T47D (cell line): ENCODE measurements around the gene PHLDB3.
"Not testable (repeated sequence)": the region's sequence is repeated elsewhere in the genome, so short reads cannot be mapped to it uniquely, and the experiment has no call there.

Experiments used
- DNase-seq, 2 experiments: peaks; one replicate each; pipeline versions ENCODE4 v3.0.0 to v3.0.0-alpha.2; 2011 to 2012; ENCODE audit warnings: low read depth in 1 of 2, low spot score in 1 of 2
- JUND ChIP-seq: IDR thresholded peaks from 2 replicates; pipeline ENCODE4 v1.6.1; 2012; ENCODE audit warnings: low read depth
- in situ Hi-C: cut with HindIII; loops from 2 replicates; pipeline ENCODE4 v1.10.0; 2016; ENCODE audit warnings: low sequenced_read_pairs, low pct_unique_long_range_greater_than_20kb

Gene PHLDB3

DNA sequence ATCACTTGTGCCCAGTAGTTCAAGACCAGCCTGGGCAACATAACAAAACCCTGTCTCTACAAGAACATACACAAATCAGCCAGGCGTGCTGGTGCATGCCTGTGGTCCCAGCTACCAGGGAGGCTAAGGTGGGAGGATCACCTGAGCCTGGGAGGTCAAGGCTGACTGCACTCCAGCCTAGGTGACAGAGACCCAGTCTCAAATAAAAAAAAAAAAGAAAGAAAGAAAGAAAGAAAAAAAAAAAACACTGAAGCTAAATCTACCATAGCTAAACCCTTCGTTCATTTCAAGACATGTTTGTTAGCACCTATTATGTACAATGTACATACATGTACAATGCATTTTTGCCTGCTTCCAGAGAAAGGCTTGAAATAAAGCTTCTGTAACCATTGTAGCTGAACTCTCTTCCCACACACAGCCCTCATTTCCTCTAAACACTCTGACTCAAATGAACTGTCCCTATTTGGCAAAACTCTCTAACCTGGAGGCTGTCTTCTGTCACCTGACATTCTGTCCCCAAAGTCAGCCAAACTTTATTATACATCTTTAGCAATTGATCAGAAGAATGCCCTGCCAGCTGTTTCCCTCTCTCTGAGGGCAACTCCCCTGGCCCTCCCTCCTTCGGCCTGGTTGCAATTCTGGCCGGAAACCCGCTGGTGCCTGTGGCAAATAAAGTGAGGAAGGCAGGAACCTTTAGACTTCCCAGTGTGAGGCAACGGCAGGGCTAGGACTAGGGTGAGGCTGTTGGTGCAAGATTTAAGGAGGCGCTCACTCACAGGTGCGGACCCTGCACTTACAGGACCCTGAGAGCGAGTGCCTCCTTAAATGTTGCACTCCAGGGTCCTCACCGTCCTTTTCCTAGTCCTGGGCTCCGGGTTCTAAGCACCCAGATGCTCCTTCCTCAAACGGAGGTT, 20.6 kb upstream of the PHLDB3 start:
- no peak for TF ChIP-seq JUND
- in situ Hi-C loops, result no loop called here
- peak in 1 of 2 experiments; percentile 67 for DNase-seq

DNA sequence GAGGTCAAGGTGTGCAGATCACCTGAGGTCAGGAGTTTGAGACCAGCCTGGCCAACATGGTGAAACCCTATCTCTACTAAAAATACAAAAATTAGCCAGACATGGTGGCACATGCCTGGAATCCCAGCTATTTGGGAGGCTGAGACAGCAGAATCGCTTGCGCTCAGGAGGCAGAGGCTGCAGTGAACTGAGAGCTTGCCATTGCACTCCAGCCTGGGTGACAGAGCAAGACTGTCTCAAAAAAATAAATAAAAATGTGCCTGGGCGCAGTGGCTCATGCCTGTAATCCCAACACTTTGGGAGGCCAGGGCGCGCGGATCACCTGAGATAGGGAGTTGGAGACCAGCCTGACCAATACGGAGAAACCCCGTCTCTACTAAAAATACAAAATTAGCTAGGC, 19.1 kb upstream of the PHLDB3 start:
- DNase-seq, in situ Hi-C loops: not testable (repeated sequence)

DNA sequence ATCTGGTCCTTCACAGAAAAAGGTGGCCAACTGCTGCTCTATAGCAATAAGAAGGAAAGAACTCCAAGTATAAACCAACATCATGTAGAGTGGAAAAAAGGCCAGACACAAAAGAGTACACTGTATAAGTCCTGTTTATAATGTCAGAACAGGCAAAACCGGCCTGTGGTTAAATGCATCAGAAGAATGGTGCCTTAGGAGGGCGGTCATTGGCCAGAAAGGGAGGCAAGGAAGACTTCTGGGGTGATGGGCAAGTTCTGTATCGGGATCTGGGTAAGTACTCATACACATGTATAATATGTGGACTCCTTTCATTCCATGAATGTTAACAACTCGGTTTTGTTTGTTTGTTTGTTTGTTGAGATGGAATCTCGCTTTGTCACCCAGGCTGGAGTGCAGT, 18.4 kb upstream of the PHLDB3 start:
- in situ Hi-C loops, result no loop called here
- DNase-seq, result peak; percentile 64 to 91
- no peak for TF ChIP-seq JUND

DNA sequence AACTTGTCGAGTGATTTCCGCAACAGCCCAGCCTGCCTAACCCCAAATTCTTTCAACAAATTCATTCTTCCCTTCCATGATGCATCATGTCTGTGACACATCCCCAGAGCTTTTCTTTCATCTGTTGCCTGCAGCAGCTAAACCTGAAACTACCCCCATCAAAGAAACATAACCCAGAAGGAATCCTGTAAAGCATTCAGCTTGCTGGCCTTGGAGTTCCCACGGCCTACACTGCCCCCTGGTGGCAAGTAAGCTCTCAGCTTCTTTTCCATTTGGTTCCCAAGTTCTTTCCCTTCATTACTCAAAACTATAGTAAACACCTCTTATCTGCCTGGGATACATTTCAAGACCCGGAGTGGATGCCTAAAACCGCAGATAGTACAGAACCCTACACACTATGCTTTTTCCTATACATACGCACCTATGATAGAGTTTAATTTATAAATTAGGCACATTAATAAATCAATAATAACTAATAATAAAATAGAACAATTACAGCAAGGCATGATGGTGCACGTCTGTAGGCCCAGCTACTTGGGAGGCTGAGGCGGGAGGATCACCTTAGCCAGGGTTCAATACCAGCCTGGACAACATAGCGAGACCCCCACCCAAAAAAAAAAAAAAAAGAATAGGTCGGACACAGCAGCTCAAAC, 15.0 kb upstream of the PHLDB3 start:
- DNase-seq, result peak in 1 of 2 experiments; percentile 81
- TF ChIP-seq JUND, result no peak
- in situ Hi-C loops, result no loop called here

DNA sequence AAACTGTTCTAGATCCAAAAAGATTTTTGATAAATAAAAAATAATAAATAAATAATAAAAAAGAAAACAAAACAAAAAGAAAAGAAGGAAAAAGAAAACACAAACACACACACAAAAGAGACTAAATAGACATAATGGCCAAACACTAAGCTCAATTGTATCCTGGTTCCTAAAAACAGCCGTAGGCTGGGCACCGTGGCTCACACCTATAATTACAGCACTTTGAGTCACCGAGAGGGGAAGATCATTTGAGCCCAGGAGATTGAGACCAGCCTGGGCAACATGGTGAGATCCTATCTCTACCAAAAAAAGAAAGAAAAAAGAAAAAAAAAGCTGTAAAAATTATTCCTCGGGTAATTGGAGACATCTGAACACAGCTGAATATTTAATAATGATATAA, 13.5 kb upstream of the PHLDB3 start:
- in situ Hi-C loops, result no loop called here
- peak in 1 of 2 experiments; percentile 26 for DNase-seq
- no peak for TF ChIP-seq JUND

DNA sequence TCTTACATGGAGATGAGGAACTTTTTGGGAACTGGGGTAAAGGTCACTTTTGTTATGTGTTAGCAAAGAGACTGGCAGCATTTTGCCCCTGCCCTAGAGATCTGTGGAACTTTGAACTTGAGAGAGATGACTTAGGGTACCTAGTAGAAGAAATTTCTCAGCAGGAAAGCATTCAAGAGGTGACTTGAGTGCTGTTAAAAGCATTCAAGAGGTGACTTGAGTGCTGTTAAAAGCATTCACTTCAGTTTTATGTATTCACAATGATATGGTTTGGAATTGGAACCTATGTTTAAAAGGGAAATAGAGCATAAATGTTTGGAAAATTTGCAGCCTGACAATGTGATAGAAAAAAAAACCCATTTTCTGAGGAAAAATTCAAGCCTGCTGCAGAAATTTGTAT, 7.9 kb upstream of the PHLDB3 start:
- DNase-seq, in situ Hi-C loops: not testable (repeated sequence)

DNA sequence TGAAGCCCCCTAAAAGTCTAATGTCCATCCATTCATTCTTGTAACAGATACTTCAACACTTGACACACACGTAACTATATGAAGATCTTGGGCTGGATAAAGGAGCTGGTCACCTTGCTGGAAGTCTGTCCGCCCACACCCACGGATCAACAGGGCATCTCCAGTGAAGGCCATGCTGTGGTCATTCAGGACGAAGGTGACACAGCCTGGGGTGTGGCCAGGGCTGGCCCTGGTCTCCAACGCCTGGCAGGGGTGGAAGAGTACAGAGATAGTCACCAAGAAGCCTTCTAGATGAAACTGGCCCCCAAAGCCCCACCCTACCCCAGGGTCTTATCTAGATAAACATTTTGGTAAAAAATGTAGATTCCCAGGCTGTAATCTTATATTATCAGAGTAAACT, 6.8 kb upstream of the PHLDB3 start:
- DNase-seq, result no peak
- in situ Hi-C loops, result no loop called here
- TF ChIP-seq JUND, result no peak

DNA sequence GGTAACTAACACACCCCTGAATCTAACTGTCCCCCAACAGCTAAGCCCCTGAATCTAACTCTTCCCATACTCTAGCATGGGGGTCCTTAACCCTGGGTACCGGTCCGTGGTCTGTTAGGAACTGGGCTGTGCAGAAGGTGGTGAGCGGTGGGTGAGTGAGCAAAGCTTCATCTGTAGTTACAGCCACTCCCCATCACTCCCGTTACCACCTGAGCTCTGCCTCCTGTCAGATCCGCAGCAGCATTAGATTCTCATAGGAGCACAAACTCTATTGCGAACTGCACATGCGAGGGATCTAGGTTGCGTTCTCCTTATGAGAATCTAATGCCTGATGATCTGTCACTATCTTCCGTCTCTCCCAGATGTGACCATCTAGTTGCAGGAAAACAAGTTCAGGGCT, 6.2 kb upstream of the PHLDB3 start:
- in situ Hi-C loops, result no loop called here
- no peak for TF ChIP-seq JUND
- no peak for DNase-seq

DNA sequence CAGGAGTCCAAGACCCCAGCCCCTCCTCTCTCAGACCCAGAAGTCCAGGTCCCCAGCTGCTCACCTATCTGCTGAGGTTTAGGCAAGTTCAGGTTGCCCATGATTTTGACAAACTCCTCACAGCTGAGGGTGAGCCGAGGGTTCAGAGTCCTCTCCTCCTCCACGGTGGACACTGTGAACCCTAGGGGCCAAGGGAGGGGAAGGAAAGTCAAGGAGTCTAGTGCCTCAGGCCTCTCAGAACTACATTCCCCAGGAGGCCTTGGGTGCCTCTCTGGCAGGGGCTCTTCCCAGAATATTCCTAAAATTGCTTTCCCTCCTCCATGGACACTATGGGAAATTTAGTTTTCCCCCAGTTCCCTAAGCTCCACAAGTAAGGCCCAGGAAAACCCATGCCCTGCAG, 3.3 kb upstream of the PHLDB3 start:
- in situ Hi-C loops, result no loop called here
- DNase-seq, result no peak
- TF ChIP-seq JUND, result no peak

DNA sequence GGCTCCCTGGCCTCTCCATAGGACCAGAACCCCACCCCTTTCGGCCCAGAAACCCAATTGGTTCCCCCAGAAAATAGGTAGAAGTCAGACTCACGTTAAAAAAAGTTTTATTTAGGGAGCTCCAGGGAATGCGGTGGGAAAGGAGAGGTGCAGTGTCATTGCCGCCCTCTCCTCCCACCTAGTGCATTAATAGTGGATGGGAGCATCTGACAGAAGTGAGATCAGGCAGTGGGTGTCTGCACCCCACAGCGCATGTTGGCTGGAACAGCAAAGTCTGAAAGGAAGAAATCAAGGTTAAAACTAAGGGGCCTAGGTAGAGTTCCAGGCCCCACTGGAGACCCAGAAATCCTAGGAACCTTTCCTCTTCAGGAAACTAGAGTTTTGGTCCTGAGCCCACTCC, 2.1 kb upstream of the PHLDB3 start:
- no peak for TF ChIP-seq JUND
- in situ Hi-C loops, result no loop called here
- no peak for DNase-seq

DNA sequence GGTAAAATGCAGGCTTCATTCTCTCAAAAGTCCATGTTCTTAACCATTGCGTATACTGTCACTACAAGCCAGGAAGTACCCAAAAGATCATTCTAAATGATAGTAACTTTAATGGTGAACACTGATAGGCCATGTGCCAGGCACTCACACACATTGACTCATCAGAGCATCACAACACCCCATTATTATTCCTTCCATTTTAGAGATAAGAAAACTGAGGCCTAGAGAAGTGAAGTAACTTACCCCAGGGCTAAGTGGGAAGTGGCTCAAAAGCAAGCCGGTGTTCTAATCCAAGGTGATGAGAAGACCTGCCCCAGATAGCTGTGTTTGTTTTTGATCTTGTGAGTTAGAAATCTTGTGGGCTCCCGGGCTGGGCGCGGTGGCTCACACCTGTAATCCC, 1.4 kb upstream of the PHLDB3 start:
- in situ Hi-C loops, result no loop called here
- DNase-seq, result no peak
- no peak for TF ChIP-seq JUND

DNA sequence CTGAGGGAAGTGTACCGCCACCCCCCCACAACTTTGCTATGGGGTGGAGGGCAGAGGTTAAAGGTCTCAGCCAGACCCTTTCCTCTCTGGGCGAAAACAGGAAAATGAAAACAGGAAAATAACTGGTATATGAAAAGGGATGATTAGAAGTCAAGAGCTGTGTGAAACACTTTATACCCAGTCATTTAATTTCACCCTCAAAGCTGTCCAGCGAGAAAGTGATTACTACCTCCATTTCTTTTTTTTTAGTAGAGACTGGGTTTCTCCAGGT, 575 bp upstream of the PHLDB3 start:
- no peak for DNase-seq
- in situ Hi-C loops, result no loop called here

DNA sequence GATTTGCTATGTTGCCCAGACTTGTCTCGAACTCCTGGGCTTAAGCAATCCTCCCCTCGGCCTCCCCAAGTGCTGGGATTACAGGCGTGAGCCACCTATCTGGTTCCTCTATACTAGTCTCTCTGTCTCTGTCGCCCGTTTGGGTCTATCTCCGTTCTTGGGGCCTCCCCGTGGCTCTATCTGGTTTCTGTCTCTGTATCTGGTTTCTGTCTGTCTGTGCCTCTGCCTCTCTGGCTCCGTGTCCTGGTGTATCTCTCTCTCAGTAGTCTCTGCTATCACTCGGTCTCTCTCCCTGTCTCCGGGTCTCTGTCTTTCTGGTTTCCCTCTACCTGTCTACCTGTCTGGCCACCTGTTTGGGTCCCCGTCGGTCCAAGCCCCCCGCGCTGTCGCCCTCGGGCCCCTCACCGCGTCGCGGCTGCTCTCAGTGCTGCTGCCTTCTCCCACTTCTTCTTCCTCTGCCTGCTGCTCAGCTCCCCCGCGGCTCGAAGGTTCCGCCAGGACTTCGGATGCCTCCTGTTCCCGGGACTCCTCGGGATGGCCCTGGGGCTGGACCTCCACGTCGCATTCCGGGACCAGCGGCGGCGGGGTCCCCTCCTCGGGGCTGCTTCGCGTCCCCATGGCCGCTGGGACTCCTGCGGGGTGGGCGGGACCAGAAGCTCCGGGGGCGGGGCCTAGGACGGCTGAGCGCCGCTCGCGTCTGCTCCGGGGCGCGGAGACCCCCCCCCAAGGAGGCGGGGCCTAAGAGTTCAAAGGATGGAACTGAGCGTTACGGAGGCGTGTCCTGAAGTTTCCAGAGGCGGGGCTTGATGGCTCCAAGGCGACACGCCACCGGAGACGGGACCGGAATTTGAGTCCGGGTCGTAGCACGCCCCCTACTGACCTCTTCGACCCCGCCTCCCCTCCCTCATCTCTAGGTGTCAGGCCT, 783 bp downstream of the PHLDB3 start:
- in situ Hi-C loops, result no loop called here
- peak; percentile 92 to 94 for DNase-seq
- TF ChIP-seq JUND, result no peak

More for the DNA sequence above, 575 bp upstream of the PHLDB3 start:
- no peak for TF ChIP-seq JUND
